ENCODE results near the gene ANKRD36C.
A peak's percentile ranks its signal among the peaks of the same experiment; 100 is the strongest.
"Not testable (repeated sequence)": the region's sequence is repeated elsewhere in the genome, so short reads cannot be mapped to it uniquely, and the experiment has no call there.

The ANKRD36C gene

DNA sequence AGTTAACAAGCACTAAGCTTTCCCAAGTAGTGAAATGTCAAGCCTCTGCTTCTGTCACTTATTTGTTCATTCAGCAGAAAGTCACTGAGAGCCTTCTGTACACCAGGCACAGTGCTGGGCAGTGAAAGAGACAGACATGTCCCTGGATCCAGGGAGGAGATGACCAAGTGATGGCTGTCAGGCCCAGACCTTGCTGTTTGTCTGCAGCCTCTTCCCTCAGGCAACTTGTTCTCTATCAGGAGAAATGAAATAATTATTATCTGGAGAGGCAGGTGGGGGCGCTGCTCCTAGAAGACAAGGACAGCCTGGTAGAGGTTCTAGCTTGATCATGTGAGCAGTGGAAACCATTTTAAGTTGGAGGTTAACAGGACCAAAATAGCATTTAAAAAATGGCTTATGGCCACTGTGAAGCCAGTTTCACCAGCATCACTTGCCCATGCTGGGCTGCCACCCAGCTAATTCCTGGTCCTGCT is 21.2 kb upstream of the ANKRD36C start:
- DNase-seq (ENCODE audit: low read depth): not testable (repeated sequence)

DNA sequence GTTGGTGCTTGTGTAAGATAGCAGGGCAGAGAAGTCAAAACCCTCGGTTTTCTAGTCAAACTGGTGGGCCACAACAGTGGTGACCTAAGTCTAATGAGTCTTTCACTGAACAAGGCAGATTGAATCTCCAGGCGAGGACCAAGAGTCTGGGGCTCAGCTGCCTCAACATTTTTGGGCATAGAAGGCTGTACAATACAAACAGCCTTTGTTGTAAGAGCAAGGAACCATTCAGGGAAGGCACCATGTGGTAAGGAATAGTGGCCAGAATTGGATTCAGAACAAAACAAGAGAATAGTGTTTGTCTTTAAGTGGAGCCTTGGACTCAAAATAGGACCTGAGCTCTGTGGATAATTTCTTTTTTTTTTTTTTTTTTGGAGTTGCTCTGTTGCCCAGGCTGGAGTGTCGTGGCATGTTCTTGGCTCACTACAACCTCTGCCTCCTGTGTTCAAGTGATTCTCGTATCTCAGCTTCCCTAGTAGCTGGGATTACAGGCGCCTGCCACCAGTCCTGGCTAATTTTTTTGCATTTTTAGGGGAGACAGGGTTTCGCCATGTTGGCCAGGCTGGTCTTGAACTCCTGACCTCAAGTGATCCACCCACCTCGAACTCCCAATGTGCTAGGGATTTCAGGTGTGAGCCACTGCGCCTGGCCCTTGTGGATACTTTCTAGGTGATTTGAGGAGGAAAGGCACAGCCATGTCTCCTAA is 20.6 kb upstream of the ANKRD36C start:
- not testable (repeated sequence) for DNase-seq (ENCODE audit: low read depth); H3K4me3 ChIP-seq (replicated peaks; ENCODE audit: low read depth, low read length)

More for the DNA sequence above, 21.2 kb upstream of the ANKRD36C start:
- not testable (repeated sequence) for H3K4me3 ChIP-seq (replicated peaks; ENCODE audit: low read depth, low read length)

DNA sequence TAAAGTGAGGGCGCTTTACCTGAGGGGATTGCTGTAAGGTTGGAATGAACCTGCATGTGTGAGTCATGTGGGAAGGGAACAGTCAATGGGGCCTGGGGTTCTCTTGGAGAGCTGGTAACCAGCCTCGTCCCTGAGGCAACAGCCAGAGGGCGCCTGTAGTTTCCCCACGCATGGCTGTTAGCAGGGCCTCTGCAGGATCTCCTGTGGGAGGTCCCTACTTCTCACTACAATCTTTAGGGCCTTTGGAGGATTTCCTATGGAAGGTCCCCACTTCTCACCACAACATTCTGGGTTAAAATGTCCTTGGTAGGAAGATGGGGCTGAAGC is 19.5 kb upstream of the ANKRD36C start:
- TF ChIP-seq, protein P1, sequence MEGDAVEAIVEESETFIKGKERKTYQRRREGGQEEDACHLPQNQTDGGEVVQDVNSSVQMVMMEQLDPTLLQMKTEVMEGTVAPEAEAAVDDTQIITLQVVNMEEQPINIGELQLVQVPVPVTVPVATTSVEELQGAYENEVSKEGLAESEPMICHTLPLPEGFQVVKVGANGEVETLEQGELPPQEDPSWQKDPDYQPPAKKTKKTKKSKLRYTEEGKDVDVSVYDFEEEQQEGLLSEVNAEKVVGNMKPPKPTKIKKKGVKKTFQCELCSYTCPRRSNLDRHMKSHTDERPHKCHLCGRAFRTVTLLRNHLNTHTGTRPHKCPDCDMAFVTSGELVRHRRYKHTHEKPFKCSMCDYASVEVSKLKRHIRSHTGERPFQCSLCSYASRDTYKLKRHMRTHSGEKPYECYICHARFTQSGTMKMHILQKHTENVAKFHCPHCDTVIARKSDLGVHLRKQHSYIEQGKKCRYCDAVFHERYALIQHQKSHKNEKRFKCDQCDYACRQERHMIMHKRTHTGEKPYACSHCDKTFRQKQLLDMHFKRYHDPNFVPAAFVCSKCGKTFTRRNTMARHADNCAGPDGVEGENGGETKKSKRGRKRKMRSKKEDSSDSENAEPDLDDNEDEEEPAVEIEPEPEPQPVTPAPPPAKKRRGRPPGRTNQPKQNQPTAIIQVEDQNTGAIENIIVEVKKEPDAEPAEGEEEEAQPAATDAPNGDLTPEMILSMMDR (IDR thresholded peaks at IDR 0.05; ENCODE audit: low read length, missing control alignments): peak; percentile 24
- DNase-seq (ENCODE audit: low read depth): peak; percentile 20
- H3K4me3 ChIP-seq (replicated peaks; ENCODE audit: low read depth, low read length): not testable (repeated sequence)

DNA sequence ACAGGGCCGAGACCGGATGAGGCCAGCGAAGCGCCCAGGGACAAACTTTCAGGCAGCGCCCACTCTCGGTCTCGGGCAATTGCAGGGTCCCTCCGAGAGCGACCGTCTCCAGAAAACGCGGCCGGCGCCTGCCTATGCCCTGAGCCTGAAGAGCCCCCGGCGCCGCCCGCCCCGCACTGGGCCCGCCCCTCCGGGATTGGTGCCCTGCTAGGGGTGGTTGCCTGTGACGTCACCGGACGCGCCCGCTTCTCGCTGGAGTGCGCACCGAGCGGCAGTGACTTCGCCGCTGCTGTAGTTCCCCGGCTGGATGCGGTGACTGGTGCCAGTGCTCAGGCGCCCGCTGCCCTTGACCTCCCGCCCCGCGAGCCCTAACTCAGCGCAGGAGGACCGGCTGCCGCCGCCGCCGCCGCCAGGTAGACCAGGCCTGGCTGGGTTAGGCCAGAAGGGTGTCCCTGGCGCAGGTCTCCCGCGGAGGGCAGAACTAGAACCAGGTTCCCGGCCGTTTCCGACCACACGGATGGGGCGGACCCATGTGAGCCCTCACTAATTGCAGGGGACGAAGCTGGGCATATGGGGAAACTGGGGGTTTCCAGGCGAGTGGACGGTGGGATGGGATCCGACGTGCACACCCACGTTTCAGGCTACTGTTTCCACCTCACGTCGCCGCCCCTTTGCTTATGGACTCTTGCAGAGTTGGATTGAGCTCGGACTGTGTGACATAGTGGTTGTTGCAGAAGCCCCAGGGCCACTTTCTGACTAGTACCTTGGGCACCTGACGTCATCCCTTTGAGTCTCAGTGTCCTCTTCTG is 18.9 kb upstream of the ANKRD36C start:
- peak; percentile 68 for DNase-seq (ENCODE audit: low read depth)
- peak overlapping the region; percentile 49 for H3K4me3 ChIP-seq (replicated peaks; ENCODE audit: low read depth, low read length)

DNA sequence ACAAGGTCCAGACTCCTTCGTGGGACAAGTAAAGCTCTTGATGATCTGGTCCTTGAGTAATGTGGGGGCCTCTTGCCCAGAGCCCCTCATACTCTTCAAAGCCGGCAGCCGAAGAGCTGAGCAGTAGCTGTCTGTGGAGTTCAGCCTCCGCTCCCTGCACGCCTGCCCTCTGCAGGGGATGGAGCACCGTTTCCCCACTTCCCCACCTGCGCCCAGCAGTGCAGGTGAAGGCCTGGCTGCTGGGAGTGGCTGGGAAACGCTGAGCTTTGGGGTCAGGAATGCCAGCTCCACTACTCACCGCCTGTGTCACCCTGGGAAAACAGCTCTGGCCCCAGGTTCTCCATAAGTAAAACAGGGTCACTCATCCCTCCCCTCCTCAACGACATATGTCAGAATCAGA is 18.2 kb upstream of the ANKRD36C start:
- not testable (repeated sequence) for DNase-seq (ENCODE audit: low read depth)
- H3K4me3 ChIP-seq (replicated peaks; ENCODE audit: low read depth, low read length): peak overlapping the region; percentile 49

DNA sequence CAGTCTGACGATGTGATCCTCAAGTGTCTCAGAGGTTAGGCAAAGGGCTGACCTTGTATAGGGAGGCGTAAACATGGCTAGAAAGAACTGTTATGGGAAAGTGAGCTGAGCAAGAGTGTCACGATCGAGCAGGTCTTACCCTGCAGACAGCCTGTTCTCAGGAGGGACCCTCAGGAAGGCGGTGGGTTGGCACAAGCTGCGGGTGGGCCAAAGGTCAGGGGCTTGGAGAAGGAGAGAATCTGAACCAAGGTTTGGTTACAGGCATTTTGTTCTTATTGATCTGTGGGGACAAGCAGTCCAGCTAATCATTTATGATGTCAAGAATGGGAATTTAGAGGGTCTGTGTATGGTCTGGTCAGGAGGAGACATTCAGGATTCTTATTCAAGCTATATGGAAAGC is 16.4 kb upstream of the ANKRD36C start:
- DNase-seq (ENCODE audit: low read depth); H3K4me3 ChIP-seq (replicated peaks; ENCODE audit: low read depth, low read length): not testable (repeated sequence)

DNA sequence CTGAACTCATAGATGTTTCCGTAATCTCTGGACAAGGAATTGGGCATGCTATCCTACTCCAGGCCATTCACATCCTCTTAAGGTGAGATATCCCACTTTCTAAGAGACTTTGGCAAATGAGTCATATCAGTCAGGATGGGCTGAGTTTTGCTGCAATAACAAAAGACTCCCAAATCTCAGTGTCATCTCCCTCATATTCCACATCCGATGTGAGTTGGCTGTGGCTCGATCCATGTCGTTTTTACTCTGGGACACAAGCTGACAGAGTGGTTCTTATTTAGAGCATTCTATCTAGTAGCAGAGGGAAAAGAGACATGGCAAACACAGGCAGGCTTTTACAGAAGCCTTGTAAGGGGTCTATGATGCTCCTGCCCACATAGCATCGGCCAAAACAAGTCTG is 14.6 kb upstream of the ANKRD36C start:
- not testable (repeated sequence) for DNase-seq (ENCODE audit: low read depth); H3K4me3 ChIP-seq (replicated peaks; ENCODE audit: low read depth, low read length)

DNA sequence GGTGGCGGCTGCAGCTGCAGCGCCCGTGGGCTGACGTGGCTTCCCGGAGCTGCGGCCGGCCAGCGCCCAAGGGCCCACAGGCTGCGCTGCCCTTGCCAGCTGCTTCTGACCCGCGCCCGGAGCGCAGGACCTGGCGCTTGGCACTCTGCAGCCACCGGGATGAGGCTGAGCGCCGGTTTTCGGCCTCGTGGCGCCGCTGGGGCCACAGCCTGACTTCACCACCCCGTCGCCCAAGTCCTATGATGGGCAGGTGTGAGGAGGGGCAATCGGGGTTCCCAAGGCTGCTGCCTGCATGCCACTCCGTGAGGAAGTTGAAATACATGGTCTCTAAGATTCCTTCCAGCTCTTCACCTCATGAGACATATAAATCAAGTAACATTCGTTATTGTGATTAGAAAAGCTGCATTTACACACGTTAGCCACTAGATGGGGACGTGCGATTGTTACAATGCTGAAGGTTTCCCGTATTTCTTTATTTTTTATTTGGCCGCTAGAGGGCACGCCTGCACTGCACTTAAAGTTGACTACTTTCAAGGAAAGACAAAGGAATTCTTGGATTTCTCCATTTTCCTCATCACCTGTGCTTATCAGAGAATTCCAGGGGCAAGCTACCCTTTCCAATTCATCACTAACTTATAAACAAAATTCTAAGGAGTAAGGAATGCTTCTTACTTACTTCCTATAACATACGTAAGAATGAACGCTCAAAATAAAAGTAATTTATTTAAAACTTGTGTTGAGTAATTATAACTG is 1.1 kb upstream of the ANKRD36C start:
- H3K4me3 ChIP-seq (replicated peaks; ENCODE audit: low read depth, low read length): peak overlapping the region; percentile 54
- TF ChIP-seq, protein P1 (IDR thresholded peaks at IDR 0.05; ENCODE audit: low read length, missing control alignments): peak; percentile 57
- DNase-seq (ENCODE audit: low read depth): peak; percentile 57

DNA sequence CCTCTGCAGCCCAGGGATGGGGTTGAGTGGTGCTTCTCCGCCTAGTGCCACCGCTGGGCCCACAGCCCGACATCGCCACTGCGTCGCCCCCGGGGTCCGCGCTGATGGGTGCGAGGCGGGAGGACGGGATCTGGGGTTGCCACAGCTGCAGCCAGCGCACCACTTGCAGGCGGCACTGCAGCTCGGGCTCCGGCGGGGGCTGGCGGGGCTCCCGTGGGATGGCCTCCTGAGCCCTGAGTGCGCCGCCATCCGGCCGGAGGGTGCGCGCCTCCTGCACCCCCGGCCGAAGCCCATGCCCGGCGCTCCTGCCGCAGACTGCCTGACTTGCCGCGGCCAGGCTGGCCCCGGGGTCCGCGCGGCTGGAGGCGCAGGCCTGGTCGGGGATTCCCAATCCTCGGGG is 478 bp upstream of the ANKRD36C start:
- DNase-seq (ENCODE audit: low read depth): not testable (repeated sequence)
- peak overlapping the region; percentile 54 for H3K4me3 ChIP-seq (replicated peaks; ENCODE audit: low read depth, low read length)

DNA sequence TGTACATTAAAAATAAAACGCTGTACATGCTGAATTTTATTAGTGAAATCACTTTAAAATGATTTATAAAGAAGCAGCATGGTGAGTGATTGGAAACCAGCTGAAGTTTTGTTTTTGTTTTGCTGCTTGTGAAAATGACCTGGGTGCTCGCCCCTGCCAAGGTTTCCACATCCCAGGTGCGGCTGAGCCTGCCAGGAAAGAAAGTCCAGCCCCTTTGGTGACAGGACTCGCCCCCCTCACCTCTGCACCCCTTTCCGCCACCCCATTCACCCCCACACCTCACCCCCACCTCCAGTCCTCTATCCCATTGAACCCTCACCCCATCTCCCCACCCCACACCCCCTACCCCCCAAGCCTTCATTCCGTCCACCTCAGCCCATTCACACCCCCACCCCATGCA is 740 bp downstream of the ANKRD36C start:
- not testable (repeated sequence) for DNase-seq (ENCODE audit: low read depth)
- H3K4me3 ChIP-seq (replicated peaks; ENCODE audit: low read depth, low read length): peak overlapping the region; percentile 47

DNA sequence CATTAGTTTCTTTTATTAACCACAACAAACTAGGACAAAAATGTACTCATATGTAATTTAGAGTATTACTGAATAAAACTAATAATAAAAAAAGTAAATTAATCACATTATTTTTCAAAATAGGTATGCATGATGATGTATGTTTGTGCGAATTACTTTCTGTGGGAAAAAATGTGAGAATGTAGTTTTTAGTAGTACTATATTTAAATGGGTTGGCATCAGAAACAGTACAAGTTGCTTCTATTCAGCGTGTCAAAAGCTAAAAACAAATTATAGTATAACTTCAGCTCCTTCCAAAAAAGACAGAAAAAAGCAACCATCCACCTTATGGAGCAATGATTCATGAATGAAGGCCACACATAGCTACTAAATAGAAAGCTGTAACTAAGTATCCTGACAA is 40.0 kb downstream of the ANKRD36C start:
- not testable (repeated sequence) for DNase-seq (ENCODE audit: low read depth); H3K4me3 ChIP-seq (replicated peaks; ENCODE audit: low read depth, low read length)

DNA sequence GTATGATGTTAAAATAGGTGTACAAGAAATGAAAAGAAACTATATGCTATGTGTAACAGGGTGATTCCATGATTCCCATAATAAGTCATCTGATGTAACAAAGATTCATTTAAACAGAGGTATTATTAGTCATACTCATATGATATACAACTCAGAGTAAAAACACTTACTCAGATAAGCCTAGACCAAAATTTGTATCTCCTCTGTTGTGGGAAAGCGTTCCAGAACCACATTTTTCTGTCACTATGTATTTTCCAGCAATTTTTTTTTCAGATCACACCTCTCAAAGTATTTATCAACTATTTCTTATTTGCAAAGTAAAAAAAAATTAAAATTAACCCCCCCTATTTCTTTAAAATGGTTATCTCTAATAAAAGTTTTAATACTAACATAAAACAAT is 43.6 kb downstream of the ANKRD36C start:
- DNase-seq (ENCODE audit: low read depth): peak; percentile 49
- H3K4me3 ChIP-seq (replicated peaks; ENCODE audit: low read depth, low read length): not testable (repeated sequence)

DNA sequence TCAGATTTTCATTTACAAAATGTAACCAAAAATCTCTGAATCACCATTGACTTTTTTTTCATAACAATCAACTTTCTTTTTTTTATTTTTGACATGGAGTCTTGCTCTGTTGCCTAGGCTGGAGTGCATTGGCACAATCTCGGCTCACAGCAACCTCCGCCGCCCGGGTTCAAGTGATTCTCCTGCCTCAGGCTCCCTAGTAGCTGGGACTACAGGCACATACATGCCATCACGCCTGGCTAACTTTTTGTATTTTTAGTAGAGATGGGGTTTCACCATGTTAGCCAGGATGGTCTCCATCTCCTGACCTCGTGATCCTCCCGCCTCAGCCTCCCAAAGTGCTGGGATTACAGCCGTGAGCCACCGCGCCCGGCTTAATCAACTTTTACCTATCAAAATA is 51.7 kb downstream of the ANKRD36C start:
- not testable (repeated sequence) for DNase-seq (ENCODE audit: low read depth); H3K4me3 ChIP-seq (replicated peaks; ENCODE audit: low read depth, low read length)

DNA sequence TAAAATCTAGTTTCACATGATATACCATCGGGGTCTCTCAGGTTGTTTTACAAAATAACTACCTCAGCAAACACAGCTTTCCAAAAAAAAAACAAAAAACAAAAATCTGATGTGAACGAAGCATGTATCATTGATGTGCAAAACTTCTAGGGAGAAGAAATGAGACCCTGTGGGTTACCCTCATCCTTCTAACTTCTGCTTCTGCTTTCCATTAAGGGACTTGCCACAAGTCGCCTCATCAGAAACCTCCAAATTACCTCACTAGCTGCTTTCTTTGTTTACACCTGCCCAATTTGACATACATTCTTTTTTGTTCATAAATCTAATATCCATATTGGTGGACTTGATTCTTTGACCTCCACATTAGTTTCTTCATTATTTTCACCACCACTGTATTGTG is 60.9 kb downstream of the ANKRD36C start:
- H3K4me3 ChIP-seq (replicated peaks; ENCODE audit: low read depth, low read length); DNase-seq (ENCODE audit: low read depth): not testable (repeated sequence)

DNA sequence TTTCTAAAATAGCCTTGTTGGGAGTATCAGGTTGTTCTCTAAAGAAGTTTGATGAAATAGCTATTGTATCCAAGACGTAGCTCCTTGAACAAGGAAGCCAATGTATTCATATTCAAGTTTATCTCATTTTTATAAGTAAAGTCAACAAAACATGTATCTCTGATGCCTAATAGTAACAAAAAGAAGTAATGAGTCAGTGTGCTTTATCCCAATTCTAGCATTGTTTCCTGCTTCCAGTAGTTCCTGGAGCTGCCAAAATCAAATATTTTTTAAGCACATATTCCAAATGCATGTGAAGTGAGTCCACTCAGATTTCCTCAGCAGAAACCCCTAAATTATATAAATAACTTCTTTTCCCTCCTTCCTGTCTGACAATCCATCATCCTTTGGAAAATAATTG is 74.6 kb downstream of the ANKRD36C start:
- H3K4me3 ChIP-seq (replicated peaks; ENCODE audit: low read depth, low read length): not testable (repeated sequence)

DNA sequence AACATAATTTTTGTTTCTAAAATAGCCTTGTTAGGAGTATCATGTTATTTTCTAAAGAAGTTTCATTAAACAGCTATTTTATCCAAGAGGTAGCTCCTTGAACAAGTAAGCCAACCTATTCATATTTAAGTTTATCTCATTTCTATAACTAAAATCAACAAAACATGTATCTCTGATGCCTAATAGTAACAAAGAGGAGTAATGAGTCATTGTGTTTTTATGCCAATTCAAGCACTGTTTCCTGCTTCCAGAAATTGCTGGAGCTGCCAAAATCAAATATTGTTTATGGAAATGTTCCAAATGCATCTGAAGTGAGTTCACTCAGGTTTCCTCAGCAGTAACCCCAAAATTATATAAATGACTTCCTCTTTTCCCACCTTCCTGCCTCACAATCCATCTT is 76.5 kb downstream of the ANKRD36C start:
- H3K4me3 ChIP-seq (replicated peaks; ENCODE audit: low read depth, low read length): not testable (repeated sequence)
- peak; percentile 28 for DNase-seq (ENCODE audit: low read depth)

More for the DNA sequence above, 74.6 kb downstream of the ANKRD36C start:
- DNase-seq (ENCODE audit: low read depth): peak; percentile 51

Measured in fibroblast of pulmonary artery (primary cell).